Mesenchymal stem cell (in vitro differentiated cells and primary cell): ENCODE data around the gene UPK1A.
A peak's percentile ranks its signal among the peaks of the same experiment; 100 is the strongest.

Experiments
- DNase-seq: peaks from one replicate; pipeline ENCODE4 v3.0.0-alpha.2; 2013
- H2AFZ ChIP-seq: one replicate; pipeline ENCODE4 v1.6.1; 2013; ENCODE audit warnings: low read depth, mild to moderate bottlenecking, control low read depth, inconsistent platforms, low read length, moderate library complexity
- H2AK5ac ChIP-seq: 2 replicates; pipeline ENCODE4 v1.6.1; 2013; ENCODE audit warnings: low read length, moderate library complexity, mild to moderate bottlenecking, inconsistent platforms; ENCODE audit not compliant: severe bottlenecking
- H2BK120ac ChIP-seq: one replicate; pipeline ENCODE4 v1.6.1; 2013; ENCODE audit warnings: low read depth, mild to moderate bottlenecking, inconsistent platforms, low read length, moderate library complexity
- H2BK12ac ChIP-seq, 2 experiments: one replicate each; pipeline ENCODE4 v1.6.1; 2013; ENCODE audit warnings: inconsistent platforms in 2 of 2, low read length in 2 of 2, mild to moderate bottlenecking in 2 of 2, moderate library complexity in 2 of 2, control low read depth in 1 of 2
- H2BK15ac ChIP-seq: one replicate; pipeline ENCODE4 v1.6.1; 2013; ENCODE audit warnings: mild to moderate bottlenecking, low read depth, inconsistent platforms; ENCODE audit not compliant: poor library complexity, severe bottlenecking
- H2BK5ac ChIP-seq: 2 replicates; pipeline ENCODE4 v1.6.1; 2013; ENCODE audit warnings: low read depth, mild to moderate bottlenecking, low read length, control low read depth, inconsistent platforms; ENCODE audit not compliant: poor library complexity, severe bottlenecking
- H3K14ac ChIP-seq, 2 experiments: one replicate each; pipeline ENCODE4 v1.6.1; 2013; ENCODE audit warnings: inconsistent platforms in 2 of 2, low read length in 2 of 2, control low read depth in 1 of 2, mild to moderate bottlenecking in 1 of 2, moderate library complexity in 1 of 2
- H3K18ac ChIP-seq, 2 experiments: one replicate each; pipeline ENCODE4 v1.6.1; 2013; ENCODE audit warnings: inconsistent platforms in 2 of 2, low read length in 2 of 2, control low read depth in 1 of 2, low read depth in 1 of 2, mild to moderate bottlenecking in 1 of 2
- H3K23ac ChIP-seq, 2 experiments: one replicate each; pipeline ENCODE4 v1.6.1; 2013; ENCODE audit warnings: inconsistent platforms in 2 of 2, low read length in 2 of 2, mild to moderate bottlenecking in 2 of 2, moderate library complexity in 2 of 2, control low read depth in 1 of 2
- H3K27ac ChIP-seq: 2 replicates; pipeline ENCODE4 v1.5.1; 2013; ENCODE audit warnings: mild to moderate bottlenecking, moderate library complexity, low read length, control low read depth, inconsistent platforms; ENCODE audit not compliant: poor library complexity, severe bottlenecking
- H3K27me3 ChIP-seq, 2 experiments: 2 replicates each; pipeline versions ENCODE4 v1.6.1 to v1.7.0; 2013; ENCODE audit warnings: low read length in 2 of 2, mild to moderate bottlenecking in 2 of 2, moderate library complexity in 2 of 2, control low read depth in 1 of 2, inconsistent platforms in 1 of 2; ENCODE audit not compliant: control insufficient read depth in 1 of 2, insufficient read depth in 1 of 2
- H3K36me3 ChIP-seq, 2 experiments: 2 replicates each; pipeline versions ENCODE4 v1.6.1 to v1.7.0; 2013; ENCODE audit warnings: low read length in 2 of 2, control low read depth in 1 of 2, inconsistent platforms in 1 of 2, low read depth in 1 of 2, mild to moderate bottlenecking in 1 of 2; ENCODE audit not compliant: insufficient read depth in 2 of 2, control insufficient read depth in 1 of 2
- H3K4ac ChIP-seq, 2 experiments: one replicate each; pipeline ENCODE4 v1.6.1; 2013; ENCODE audit warnings: inconsistent platforms in 2 of 2, low read length in 2 of 2, mild to moderate bottlenecking in 2 of 2, moderate library complexity in 2 of 2, control low read depth in 1 of 2, low read depth in 1 of 2
- H3K4me1 ChIP-seq: 2 replicates; pipeline ENCODE4 v1.6.1; 2013; ENCODE audit warnings: low read depth, low read length, control low read depth; ENCODE audit not compliant: control insufficient read depth, insufficient read depth
- H3K4me2 ChIP-seq: 2 replicates; pipeline ENCODE4 v1.6.1; 2013; ENCODE audit warnings: low read length, mild to moderate bottlenecking, inconsistent platforms; ENCODE audit not compliant: poor library complexity, severe bottlenecking
- H3K4me3 ChIP-seq, 2 experiments: 2 replicates each; pipeline versions ENCODE4 v1.5.1 to v1.7.0; 2013; ENCODE audit warnings: low read length in 2 of 2, mild to moderate bottlenecking in 2 of 2, control low read depth in 1 of 2, low read depth in 1 of 2; ENCODE audit not compliant: insufficient read depth in 1 of 2
- H3K79me1 ChIP-seq: replicated peaks from 2 replicates; pipeline ENCODE4 v1.6.1; 2013; ENCODE audit warnings: mild to moderate bottlenecking, control low read depth, low read length, inconsistent platforms; ENCODE audit not compliant: poor library complexity, severe bottlenecking
- H3K9ac ChIP-seq: 2 replicates; pipeline ENCODE4 v1.7.0; 2013; ENCODE audit warnings: mild to moderate bottlenecking, low read length, moderate library complexity
- H3K9me3 ChIP-seq: 2 replicates; pipeline ENCODE4 v1.7.0; 2013; ENCODE audit warnings: mild to moderate bottlenecking, low read length; ENCODE audit not compliant: control insufficient read depth
- H4K8ac ChIP-seq: one replicate; pipeline ENCODE4 v1.6.1; 2013; ENCODE audit warnings: inconsistent platforms, mild to moderate bottlenecking, low read length, moderate library complexity
- H4K91ac ChIP-seq: one replicate; pipeline ENCODE4 v1.6.1; 2013; ENCODE audit warnings: mild to moderate bottlenecking, low read length, inconsistent platforms
- WGBS: methylation state at CpG from one replicate; pipeline ENCODE4 v1.1.7; 2013; ENCODE audit warnings: mixed read lengths; 5-methylcytosine and 5-hydroxymethylcytosine counted together

The UPK1A gene

GRCh38 chr19:35670686-35671085, 4.4 kb downstream of the UPK1A start:
- no peak overlapping the region for H3K14ac ChIP-seq
- no peak overlapping the region for H2BK12ac ChIP-seq
- no peak overlapping the region for H2BK15ac ChIP-seq
- no peaks in the 10 kb centered on the region for H3K79me1 ChIP-seq
- H3K23ac ChIP-seq = no peak overlapping the region
- no peak overlapping the region for H2BK120ac ChIP-seq
- H3K4me1 ChIP-seq = peaks cover 7% of the 10 kb centered on the region
- no peaks in the 10 kb centered on the region for H3K9me3 ChIP-seq
- no peak overlapping the region for H3K4ac ChIP-seq
- H2AK5ac ChIP-seq = no peak overlapping the region
- WGBS = 88% methylated on average over 1 of the region's 1 CpG
- H2AFZ ChIP-seq = no peak overlapping the region
- no peak overlapping the region for H4K91ac ChIP-seq
- no peak overlapping the region for H3K9ac ChIP-seq
- H2BK5ac ChIP-seq = no peak overlapping the region
- H3K4me3 ChIP-seq = no peak overlapping the region
- H3K4me2 ChIP-seq = no peak overlapping the region
- H3K27me3 ChIP-seq = peaks cover 11 to 24% of the 10 kb centered on the region in 2 experiments
- H3K18ac ChIP-seq = no peak overlapping the region
- H3K27ac ChIP-seq = no peak overlapping the region
- H4K8ac ChIP-seq = no peak overlapping the region
- peaks cover 0 to under 1% of the 10 kb centered on the region in 2 experiments for H3K36me3 ChIP-seq
- DNase-seq = no peak

- 77% methylated on average over 2 of the region's 3 CpGs for WGBS
Measured at GRCh38 chr19:35671818-35672217, 5.5 kb downstream of the UPK1A start.

GRCh38 chr19:35673121-35673804, 6.9 kb downstream of the UPK1A start:
- no peaks in the 10 kb centered on the region for H3K9me3 ChIP-seq
- H2BK12ac ChIP-seq = no peak overlapping the region
- WGBS = 4% methylated on average over 29 of the region's 39 CpGs
- H3K79me1 ChIP-seq = no peaks in the 10 kb centered on the region
- no peak overlapping the region for H3K4ac ChIP-seq
- H2BK120ac ChIP-seq = no peak overlapping the region
- H3K36me3 ChIP-seq = no peaks in the 10 kb centered on the region
- no peak overlapping the region for H2BK15ac ChIP-seq
- peak overlapping the region in 1 of 2 experiments; percentile 89 for H3K23ac ChIP-seq
- peaks cover 11 to 33% of the 10 kb centered on the region in 2 experiments for H3K27me3 ChIP-seq
- no peak overlapping the region for H2AK5ac ChIP-seq
- peaks cover 7% of the 10 kb centered on the region for H3K4me1 ChIP-seq
- no peak overlapping the region for H3K27ac ChIP-seq
- peak overlapping the region; percentile 59 for H4K8ac ChIP-seq
- peak overlapping the region; percentile 49 to 65 for H3K4me3 ChIP-seq
- H2BK5ac ChIP-seq = no peak overlapping the region
- peak overlapping the region; percentile 85 for H3K4me2 ChIP-seq
- H2AFZ ChIP-seq = peak overlapping the region; percentile 97
- DNase-seq = peak; percentile 75
- no peak overlapping the region for H3K18ac ChIP-seq
- H3K9ac ChIP-seq = peak overlapping the region; percentile 67
- peak overlapping the region in 1 of 2 experiments; percentile 93 for H3K14ac ChIP-seq
- H4K91ac ChIP-seq = peak overlapping the region; percentile 4

More at GRCh38 chr19:35671818-35672217, 5.5 kb downstream of the UPK1A start:
- Histone ChIP-seq H3K4me2 (no peak overlapping the region), H3K14ac (no peak overlapping the region), H2AFZ (no peak overlapping the region), H3K9ac (no peak overlapping the region), H3K4me1 (peaks cover 7% of the 10 kb centered on the region), H3K4me3 (no peak overlapping the region), H2BK120ac (no peak overlapping the region), H2BK15ac (no peak overlapping the region), H3K4ac (no peak overlapping the region), H4K91ac (no peak overlapping the region), H3K36me3 (no peaks in the 10 kb centered on the region), H3K79me1 (no peaks in the 10 kb centered on the region), H2BK12ac (no peak overlapping the region), H2BK5ac (no peak overlapping the region), H3K27me3 (peaks cover 11 to 27% of the 10 kb centered on the region in 2 experiments), H3K18ac (no peak overlapping the region), H3K23ac (no peak overlapping the region), H4K8ac (no peak overlapping the region), H3K27ac (no peak overlapping the region), H3K9me3 (no peaks in the 10 kb centered on the region), H2AK5ac (no peak overlapping the region)
- no peak for DNase-seq

- no peak overlapping the region for H4K8ac ChIP-seq
- H2BK120ac ChIP-seq = no peak overlapping the region
- H3K18ac ChIP-seq = no peak overlapping the region
- no peak overlapping the region for H4K91ac ChIP-seq
- H3K4me2 ChIP-seq = no peak overlapping the region
- H3K4me3 ChIP-seq = no peak overlapping the region
- no peak overlapping the region for H3K27ac ChIP-seq
- no peak overlapping the region for H2BK15ac ChIP-seq
- 83% methylated on average over 15 of the region's 15 CpGs for WGBS
- no peak overlapping the region for H3K23ac ChIP-seq
- H3K4ac ChIP-seq = no peak overlapping the region
- peaks cover 8 to 28% of the 10 kb centered on the region in 2 experiments for H3K27me3 ChIP-seq
- H3K9ac ChIP-seq = no peak overlapping the region
- no peaks in the 10 kb centered on the region for H3K79me1 ChIP-seq
- no peak for DNase-seq
- H3K9me3 ChIP-seq = no peaks in the 10 kb centered on the region
- H3K36me3 ChIP-seq = no peaks in the 10 kb centered on the region
- no peak overlapping the region for H2BK12ac ChIP-seq
- no peak overlapping the region for H2AK5ac ChIP-seq
- no peak overlapping the region for H2AFZ ChIP-seq
- H3K4me1 ChIP-seq = peaks cover 7% of the 10 kb centered on the region
- H3K14ac ChIP-seq = no peak overlapping the region
- H2BK5ac ChIP-seq = no peak overlapping the region
Measured at GRCh38 chr19:35675589-35676140, 9.3 kb downstream of the UPK1A start.
